Thyroid gland (tissue), 4 donors: ENCODE data around the gene NOP9.

Source experiments
- POLR2A ChIP-seq, 2 donors: fragments of 450-650 bp; IDR thresholded peaks; one replicate each; pipeline ENCODE4 v1.6.1; 2017; ENCODE audit warnings: antibody characterized with exemption in 2 of 2, mild to moderate bottlenecking in 2 of 2, moderate library complexity in 1 of 2
- TF ChIP-seq, protein P1 (sequence below), 6 experiments: fragments of 200-600 bp in 3 of 6; fragments of 450-650 bp in 3 of 6; sonication (generic) in 3 of 6; IDR thresholded peaks; one replicate each; pipeline ENCODE4 v1.5.1; 2016 to 2019; ENCODE audit warnings: antibody characterized with exemption in 6 of 6, mild to moderate bottlenecking in 2 of 6, inconsistent platforms in 1 of 6, moderate library complexity in 1 of 6

DNA sequence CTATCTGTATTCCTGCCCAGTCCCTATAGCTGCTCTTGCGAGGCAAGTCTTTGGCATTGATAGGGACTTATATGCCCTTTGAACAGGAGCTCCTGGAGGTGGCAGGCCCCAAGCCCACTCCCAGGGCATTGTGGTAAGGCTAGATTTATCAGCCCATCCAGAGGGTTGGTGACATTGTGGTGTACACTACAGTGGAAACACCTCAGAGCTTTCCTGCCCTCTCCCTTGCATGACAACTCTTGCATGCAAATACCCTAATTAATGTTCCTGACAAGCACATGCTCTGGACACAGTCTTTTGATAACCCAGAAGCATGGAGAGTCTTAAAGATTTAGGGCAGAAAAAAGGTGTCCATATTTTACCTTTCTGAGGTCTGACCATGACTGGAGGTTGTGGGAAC is 41.0 kb downstream of the NOP9 start:
- TF ChIP-seq, protein P1, sequence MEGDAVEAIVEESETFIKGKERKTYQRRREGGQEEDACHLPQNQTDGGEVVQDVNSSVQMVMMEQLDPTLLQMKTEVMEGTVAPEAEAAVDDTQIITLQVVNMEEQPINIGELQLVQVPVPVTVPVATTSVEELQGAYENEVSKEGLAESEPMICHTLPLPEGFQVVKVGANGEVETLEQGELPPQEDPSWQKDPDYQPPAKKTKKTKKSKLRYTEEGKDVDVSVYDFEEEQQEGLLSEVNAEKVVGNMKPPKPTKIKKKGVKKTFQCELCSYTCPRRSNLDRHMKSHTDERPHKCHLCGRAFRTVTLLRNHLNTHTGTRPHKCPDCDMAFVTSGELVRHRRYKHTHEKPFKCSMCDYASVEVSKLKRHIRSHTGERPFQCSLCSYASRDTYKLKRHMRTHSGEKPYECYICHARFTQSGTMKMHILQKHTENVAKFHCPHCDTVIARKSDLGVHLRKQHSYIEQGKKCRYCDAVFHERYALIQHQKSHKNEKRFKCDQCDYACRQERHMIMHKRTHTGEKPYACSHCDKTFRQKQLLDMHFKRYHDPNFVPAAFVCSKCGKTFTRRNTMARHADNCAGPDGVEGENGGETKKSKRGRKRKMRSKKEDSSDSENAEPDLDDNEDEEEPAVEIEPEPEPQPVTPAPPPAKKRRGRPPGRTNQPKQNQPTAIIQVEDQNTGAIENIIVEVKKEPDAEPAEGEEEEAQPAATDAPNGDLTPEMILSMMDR (IDR thresholded peaks at IDR 0.05) = no peak
- no peak for TF ChIP-seq POLR2A (IDR thresholded peaks at IDR 0.05)
